DND-41 (cell line): ENCODE results near the gene NOXA1.

Experiments
- ATAC-seq: fragments of 200-7000 bp; cut with Tn5 transposase; 3 replicates; pipeline ENCODE4 v1.9.1; 2021; ENCODE audit warnings: low read depth; ENCODE audit not compliant: insufficient read depth
- DNase-seq: peaks from one replicate; pipeline ENCODE4 v3.0.0-alpha.2; 2020
- H2AFZ ChIP-seq: 2 replicates; pipeline ENCODE4 v1.6.0; 2012; ENCODE audit warnings: low read depth, low read length
- H3K27ac ChIP-seq: 2 replicates; pipeline ENCODE4 v1.5.1; 2012; ENCODE audit warnings: low read length, inconsistent platforms
- H3K27me3 ChIP-seq: fragments of 200-600 bp; sonication (generic); 2 replicates; pipeline ENCODE4 v1.6.0; 2012; ENCODE audit warnings: low read length, mild to moderate bottlenecking, inconsistent platforms; ENCODE audit not compliant: insufficient read depth, poor library complexity
- H3K36me3 ChIP-seq: 2 replicates; pipeline ENCODE4 v1.5.1; 2012; ENCODE audit warnings: low read length, inconsistent platforms; ENCODE audit not compliant: insufficient read depth
- H3K4me1 ChIP-seq: 2 replicates; pipeline ENCODE4 v1.5.1; 2012; ENCODE audit warnings: mild to moderate bottlenecking, low read length; ENCODE audit not compliant: insufficient read depth
- H3K4me2 ChIP-seq: 2 replicates; pipeline ENCODE4 v1.6.0; 2012; ENCODE audit warnings: mild to moderate bottlenecking, moderate library complexity, low read length, inconsistent platforms; ENCODE audit not compliant: insufficient read depth
- H3K4me3 ChIP-seq, 2 experiments: fragments of 200-600 bp in 1 of 2; shearing (Covaris generic) in 1 of 2; 2 replicates each; pipeline ENCODE4 v1.5.1; 2012 to 2016; ENCODE audit warnings: inconsistent platforms in 2 of 2, low read length in 2 of 2, mild to moderate bottlenecking in 2 of 2, low read depth in 1 of 2, moderate library complexity in 1 of 2
- H3K79me2 ChIP-seq: 2 replicates; pipeline ENCODE4 v1.6.0; 2012; ENCODE audit warnings: low read length, inconsistent platforms; ENCODE audit not compliant: insufficient read depth
- H3K9ac ChIP-seq: 2 replicates; pipeline ENCODE4 v1.6.0; 2012; ENCODE audit warnings: low read depth, mild to moderate bottlenecking, inconsistent platforms, low read length, moderate library complexity
- H3K9me3 ChIP-seq: 2 replicates; pipeline ENCODE4 v1.5.1; 2012; ENCODE audit warnings: low read length, moderate library complexity, mild to moderate bottlenecking, inconsistent platforms; ENCODE audit not compliant: insufficient read depth, severe bottlenecking
- H4K20me1 ChIP-seq: 2 replicates; pipeline ENCODE4 v1.6.0; 2012; ENCODE audit warnings: low read length; ENCODE audit not compliant: insufficient read depth
- EZH2 ChIP-seq: IDR thresholded peaks from 3 replicates; pipeline ENCODE4 v1.6.1; 2012; ENCODE audit warnings: borderline replicate concordance, low read depth, mild to moderate bottlenecking, moderate library complexity, low read length, inconsistent platforms; ENCODE audit not compliant: severe bottlenecking
- TF ChIP-seq, protein P1 (sequence below): IDR thresholded peaks from 2 replicates; pipeline ENCODE4 v1.5.1; 2012; ENCODE audit warnings: borderline replicate concordance, low read length, moderate library complexity, mild to moderate bottlenecking; ENCODE audit not compliant: poor library complexity, severe bottlenecking; ENCODE audit errors: extremely low read depth

The NOXA1 gene

GRCh38 chr9:137458194-137459151 lies 35.3 kb downstream of the NOXA1 start:
- no peaks in the 10 kb centered on the region for H3K79me2 ChIP-seq
- H3K27ac ChIP-seq: no peak overlapping the region
- no peak for TF ChIP-seq EZH2
- TF ChIP-seq, protein P1, sequence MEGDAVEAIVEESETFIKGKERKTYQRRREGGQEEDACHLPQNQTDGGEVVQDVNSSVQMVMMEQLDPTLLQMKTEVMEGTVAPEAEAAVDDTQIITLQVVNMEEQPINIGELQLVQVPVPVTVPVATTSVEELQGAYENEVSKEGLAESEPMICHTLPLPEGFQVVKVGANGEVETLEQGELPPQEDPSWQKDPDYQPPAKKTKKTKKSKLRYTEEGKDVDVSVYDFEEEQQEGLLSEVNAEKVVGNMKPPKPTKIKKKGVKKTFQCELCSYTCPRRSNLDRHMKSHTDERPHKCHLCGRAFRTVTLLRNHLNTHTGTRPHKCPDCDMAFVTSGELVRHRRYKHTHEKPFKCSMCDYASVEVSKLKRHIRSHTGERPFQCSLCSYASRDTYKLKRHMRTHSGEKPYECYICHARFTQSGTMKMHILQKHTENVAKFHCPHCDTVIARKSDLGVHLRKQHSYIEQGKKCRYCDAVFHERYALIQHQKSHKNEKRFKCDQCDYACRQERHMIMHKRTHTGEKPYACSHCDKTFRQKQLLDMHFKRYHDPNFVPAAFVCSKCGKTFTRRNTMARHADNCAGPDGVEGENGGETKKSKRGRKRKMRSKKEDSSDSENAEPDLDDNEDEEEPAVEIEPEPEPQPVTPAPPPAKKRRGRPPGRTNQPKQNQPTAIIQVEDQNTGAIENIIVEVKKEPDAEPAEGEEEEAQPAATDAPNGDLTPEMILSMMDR: no peak
- H3K9me3 ChIP-seq: no peaks in the 10 kb centered on the region
- H3K4me3 ChIP-seq: no peak overlapping the region
- H3K4me2 ChIP-seq: no peak overlapping the region
- H4K20me1 ChIP-seq: peaks cover 56% of the 10 kb centered on the region
- H3K27me3 ChIP-seq: peaks cover 7% of the 10 kb centered on the region
- H2AFZ ChIP-seq: no peak overlapping the region
- ATAC-seq (no peak), DNase-seq (no peak)
- H3K4me1 ChIP-seq: peaks cover 16% of the 10 kb centered on the region
- no peak overlapping the region for H3K9ac ChIP-seq
- no peaks in the 10 kb centered on the region for H3K36me3 ChIP-seq

- H3K4me3 ChIP-seq: no peak within 1 kb of the TSS
- DNase-seq (no peak), ATAC-seq (no peak)
- no peak within 1 kb of the TSS for H2AFZ ChIP-seq
- H3K4me1 ChIP-seq: peaks cover 16% of the 10 kb centered on the region
- peaks cover 56% of the 10 kb centered on the region for H4K20me1 ChIP-seq
- no peaks in the 10 kb centered on the region for H3K9me3 ChIP-seq
- H3K36me3 ChIP-seq: no peaks in the 10 kb centered on the region
- no peak within 1 kb of the TSS for H3K9ac ChIP-seq
- H3K27me3 ChIP-seq: peaks cover 7% of the 10 kb centered on the region
- H3K27ac ChIP-seq: no peak within 1 kb of the TSS
- no peaks in the 10 kb centered on the region for H3K79me2 ChIP-seq
- no peak for TF ChIP-seq EZH2
- H3K4me2 ChIP-seq: no peak within 1 kb of the TSS
These were observed 36.0 kb downstream of the NOXA1 start, which contains the start of gene NSMF for GRCh38 chr9:137459152-137459600. NSMF (minus strand) TSS chr9:137459334; CDS start chr9:137459102, 232 bp downstream.

DNA sequence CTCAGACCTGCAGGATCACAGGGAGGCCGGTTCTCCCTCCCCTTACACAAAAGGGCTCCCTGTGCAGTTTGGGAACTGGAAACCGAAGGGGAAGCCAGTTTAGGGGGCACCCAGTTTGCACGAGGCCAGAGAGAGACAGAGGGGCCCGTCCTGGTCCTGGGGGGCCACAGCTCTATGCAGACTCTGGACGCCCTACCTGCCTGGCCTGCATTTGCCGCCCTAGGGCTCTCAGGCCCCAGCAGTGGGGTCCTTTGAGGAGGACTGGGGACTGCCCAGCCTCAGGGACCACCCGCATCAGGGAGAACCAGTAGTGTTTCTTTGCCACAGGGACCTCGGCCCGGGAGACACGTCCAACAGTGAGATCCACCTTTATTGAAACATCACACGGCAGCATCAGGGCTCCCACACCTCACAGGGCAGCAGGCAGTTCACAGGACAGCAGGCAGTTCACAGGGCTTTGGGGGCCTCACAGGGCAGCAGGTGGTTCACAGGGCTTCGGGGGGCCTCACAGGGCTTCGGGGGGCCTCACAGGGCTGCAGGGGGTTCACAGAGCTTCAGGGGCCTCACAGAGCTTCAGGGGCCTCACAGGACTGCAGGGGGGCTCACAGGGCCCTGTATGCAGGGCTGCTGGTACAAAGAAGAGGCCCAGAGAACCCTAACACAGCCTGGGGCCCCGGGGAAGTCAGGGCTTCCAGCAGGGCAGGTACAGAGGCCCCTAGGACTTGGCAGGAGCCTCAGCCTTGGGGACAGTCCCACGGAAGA lies 36.6 kb downstream of the NOXA1 start:
- H2AFZ ChIP-seq: no peak overlapping the region
- peaks cover 56% of the 10 kb centered on the region for H4K20me1 ChIP-seq
- H3K9ac ChIP-seq: no peak overlapping the region
- H3K9me3 ChIP-seq: no peaks in the 10 kb centered on the region
- no peak overlapping the region for H3K4me2 ChIP-seq
- no peak for ATAC-seq
- H3K27ac ChIP-seq: no peak overlapping the region
- H3K4me1 ChIP-seq: peaks cover 16% of the 10 kb centered on the region
- no peak overlapping the region for H3K4me3 ChIP-seq
- no peak for DNase-seq
- TF ChIP-seq, protein P1: no peak
- TF ChIP-seq EZH2: no peak
- peaks cover 7% of the 10 kb centered on the region for H3K27me3 ChIP-seq
- no peaks in the 10 kb centered on the region for H3K36me3 ChIP-seq
- H3K79me2 ChIP-seq: no peaks in the 10 kb centered on the region
